ENCODE data around the gene LPGAT1.
A peak's percentile ranks its signal among the peaks of the same experiment; 100 is the strongest.

The LPGAT1 gene

DNA sequence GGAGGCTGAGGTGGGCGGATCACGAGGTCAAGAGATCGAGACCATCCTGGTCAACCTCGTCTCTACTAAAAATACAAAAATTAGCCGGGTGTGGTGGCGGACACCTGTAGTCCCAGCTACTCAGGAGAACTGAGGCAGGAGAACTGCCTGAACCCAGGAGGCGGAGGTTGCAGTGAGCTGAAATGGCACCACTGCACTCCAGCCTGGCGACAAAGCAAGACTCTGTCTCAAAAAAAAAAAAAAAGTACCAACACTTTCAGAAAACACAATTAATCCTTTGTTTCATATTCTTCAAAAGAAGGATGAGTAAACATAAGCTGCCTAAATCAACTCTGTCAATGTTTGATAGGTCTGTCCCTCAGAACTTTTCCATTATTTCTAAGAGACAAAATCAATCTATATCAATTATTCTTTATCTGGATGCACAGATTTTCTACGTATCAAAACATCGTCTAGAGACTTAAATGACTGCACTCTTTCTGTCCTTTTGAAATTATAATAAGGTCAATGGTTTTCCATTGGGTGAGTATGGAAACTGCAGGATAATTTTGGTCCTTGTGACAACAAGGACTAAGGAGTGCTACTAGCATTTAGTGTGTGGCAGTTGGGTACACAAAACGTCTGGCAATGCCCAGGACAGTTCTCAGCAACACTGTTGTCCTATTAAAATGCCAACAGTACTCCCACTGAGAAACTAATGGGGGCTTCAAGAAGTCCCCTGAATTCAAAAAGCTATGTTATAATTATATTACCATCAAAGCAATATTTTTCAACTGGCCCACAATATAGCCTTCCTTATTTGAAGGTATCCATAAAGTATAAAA, 40.7 kb downstream of the LPGAT1 start:
- DNase-seq (ENCODE audit: low read depth): no peak
- no peak overlapping the region for H3K4me3 ChIP-seq (ENCODE audit: low read depth, low read length)
- TF ChIP-seq, protein P1, sequence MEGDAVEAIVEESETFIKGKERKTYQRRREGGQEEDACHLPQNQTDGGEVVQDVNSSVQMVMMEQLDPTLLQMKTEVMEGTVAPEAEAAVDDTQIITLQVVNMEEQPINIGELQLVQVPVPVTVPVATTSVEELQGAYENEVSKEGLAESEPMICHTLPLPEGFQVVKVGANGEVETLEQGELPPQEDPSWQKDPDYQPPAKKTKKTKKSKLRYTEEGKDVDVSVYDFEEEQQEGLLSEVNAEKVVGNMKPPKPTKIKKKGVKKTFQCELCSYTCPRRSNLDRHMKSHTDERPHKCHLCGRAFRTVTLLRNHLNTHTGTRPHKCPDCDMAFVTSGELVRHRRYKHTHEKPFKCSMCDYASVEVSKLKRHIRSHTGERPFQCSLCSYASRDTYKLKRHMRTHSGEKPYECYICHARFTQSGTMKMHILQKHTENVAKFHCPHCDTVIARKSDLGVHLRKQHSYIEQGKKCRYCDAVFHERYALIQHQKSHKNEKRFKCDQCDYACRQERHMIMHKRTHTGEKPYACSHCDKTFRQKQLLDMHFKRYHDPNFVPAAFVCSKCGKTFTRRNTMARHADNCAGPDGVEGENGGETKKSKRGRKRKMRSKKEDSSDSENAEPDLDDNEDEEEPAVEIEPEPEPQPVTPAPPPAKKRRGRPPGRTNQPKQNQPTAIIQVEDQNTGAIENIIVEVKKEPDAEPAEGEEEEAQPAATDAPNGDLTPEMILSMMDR (IDR thresholded peaks at IDR 0.05; ENCODE audit: control insufficient read depth, extremely low read depth, insufficient read depth): no peak

DNA sequence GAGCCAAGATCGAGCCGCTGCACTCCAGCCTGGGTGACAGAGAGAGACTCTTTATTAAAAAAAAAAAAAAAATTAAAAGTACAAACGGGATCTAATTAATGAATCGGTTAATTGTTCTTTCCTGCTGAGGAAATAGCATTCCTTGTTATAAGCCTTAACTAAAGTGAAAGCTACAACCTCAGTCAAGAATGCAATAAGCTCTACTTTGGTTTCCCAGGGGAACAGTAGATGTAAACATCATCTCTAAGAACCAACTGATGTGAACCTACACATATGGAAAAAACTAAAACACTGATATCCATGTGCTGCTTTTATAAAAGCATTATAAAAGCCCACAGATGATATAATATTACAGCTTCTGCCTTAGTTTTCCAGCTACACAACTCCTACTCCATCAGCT, 41.9 kb downstream of the LPGAT1 start:
- DNase-seq (ENCODE audit: low read depth): no peak
- TF ChIP-seq, protein P1 (IDR thresholded peaks at IDR 0.05; ENCODE audit: control insufficient read depth, extremely low read depth, insufficient read depth): no peak
- H3K4me3 ChIP-seq (ENCODE audit: low read depth, low read length): no peak overlapping the region

DNA sequence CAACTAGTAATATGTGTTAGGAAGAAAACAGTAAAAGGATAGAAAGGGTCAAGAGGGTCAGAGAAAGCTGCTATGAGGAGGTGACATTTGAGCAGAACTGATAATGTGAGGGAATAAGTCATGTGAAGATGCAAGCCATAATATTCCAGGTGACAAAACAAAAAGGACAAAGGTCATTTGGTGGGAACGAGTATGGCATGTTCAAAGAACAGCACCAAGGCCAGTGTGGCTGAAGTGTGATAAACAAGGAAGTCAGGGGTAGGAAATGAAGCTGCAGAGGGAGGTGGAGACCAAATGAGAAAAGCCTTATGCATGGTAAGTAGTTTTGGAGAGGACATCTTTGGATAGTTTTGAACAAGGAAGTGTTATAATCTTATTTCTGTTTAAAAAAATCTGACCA, 46.7 kb downstream of the LPGAT1 start:
- no peak overlapping the region for H3K4me3 ChIP-seq (ENCODE audit: low read depth, low read length)
- TF ChIP-seq, protein P1 (IDR thresholded peaks at IDR 0.05; ENCODE audit: control insufficient read depth, extremely low read depth, insufficient read depth): no peak
- DNase-seq (ENCODE audit: low read depth): no peak

DNA sequence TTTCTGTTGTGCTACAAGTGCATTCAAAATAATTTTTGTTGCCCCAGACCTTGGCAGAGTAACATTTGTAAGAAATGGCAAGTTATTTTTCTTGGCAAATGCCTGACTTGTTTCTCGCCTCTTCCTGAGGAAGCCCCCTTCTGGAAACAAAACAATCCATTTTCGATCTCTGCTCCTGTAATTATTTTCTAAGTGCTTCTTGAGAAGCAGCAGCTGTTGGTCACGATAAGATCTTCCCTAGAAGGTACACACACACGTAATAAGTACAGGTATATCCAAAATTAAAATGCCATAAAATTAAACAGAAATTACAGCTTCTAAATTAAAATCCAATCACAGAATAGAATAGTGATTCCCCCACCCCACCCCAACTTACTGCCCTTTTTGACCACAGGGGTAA, 47.3 kb downstream of the LPGAT1 start:
- no peak for DNase-seq (ENCODE audit: low read depth)
- H3K4me3 ChIP-seq (ENCODE audit: low read depth, low read length): no peak overlapping the region
- TF ChIP-seq, protein P1 (IDR thresholded peaks at IDR 0.05; ENCODE audit: control insufficient read depth, extremely low read depth, insufficient read depth): no peak

DNA sequence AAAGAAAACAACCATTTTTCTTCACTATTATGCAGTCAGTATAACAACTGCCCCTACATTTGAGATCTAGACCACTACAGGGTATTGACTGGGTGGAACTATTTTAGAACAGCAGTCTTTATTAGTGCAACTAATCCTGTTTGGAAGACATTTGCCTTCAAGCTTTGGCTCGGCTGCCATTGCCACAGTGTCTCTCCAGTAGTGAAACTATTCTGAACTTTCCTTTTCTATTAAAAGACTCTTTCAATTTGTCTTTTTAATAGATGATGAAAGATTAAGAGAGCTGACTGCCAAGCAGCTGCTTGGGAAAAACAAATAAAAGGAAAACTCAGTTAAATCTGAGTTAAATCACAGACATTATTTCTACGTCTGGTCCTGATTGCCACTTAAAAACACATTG, 49.3 kb downstream of the LPGAT1 start:
- H3K4me3 ChIP-seq (ENCODE audit: low read depth, low read length): no peak overlapping the region
- peak; percentile 31 for DNase-seq (ENCODE audit: low read depth)
- TF ChIP-seq, protein P1 (IDR thresholded peaks at IDR 0.05; ENCODE audit: control insufficient read depth, extremely low read depth, insufficient read depth): no peak

DNA sequence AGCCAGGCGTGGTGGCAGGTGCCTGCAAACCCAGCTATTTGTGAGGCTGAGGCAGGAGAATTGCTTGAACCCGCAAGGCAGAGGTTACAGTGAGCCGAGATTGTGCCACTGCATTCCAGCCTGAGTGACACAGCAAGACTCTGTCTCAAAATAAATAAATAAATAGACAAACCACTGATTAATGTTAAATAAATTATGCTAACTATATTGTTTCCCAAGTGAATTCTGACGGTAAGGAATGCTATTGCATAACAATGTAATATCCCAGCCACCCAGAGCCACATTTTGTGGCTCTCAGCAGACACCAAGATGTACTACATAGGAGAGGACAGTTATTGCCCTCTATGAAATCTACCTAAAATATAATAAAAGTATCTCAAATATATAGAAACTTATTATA, 55.4 kb downstream of the LPGAT1 start:
- TF ChIP-seq, protein P1 (IDR thresholded peaks at IDR 0.05; ENCODE audit: control insufficient read depth, extremely low read depth, insufficient read depth): no peak
- no peak for DNase-seq (ENCODE audit: low read depth)
- no peak overlapping the region for H3K4me3 ChIP-seq (ENCODE audit: low read depth, low read length)

DNA sequence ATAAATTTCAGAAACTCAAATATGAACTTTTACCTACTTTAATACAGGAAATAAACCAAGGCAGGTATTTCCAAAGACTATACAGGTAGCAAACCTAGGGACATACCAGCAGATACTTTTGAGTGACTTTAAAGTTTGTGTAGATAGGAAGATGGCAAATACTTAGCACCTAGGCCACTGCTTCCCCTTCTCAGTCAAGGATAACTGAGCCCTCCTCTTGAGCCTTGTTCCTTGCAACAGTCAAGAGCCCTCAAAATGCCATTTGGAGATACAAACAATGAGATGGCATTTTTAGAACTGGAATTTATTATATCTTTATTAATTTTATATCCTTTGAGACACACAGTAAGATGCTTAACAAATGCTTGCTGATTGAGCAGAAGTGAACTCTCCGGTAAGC, 65.9 kb downstream of the LPGAT1 start:
- no peak overlapping the region for H3K4me3 ChIP-seq (ENCODE audit: low read depth, low read length)
- no peak for DNase-seq (ENCODE audit: low read depth)
- TF ChIP-seq, protein P1 (IDR thresholded peaks at IDR 0.05; ENCODE audit: control insufficient read depth, extremely low read depth, insufficient read depth): no peak
